Activated CD8-positive, alpha-beta T cell treated with anti-CD3 and anti-CD28 coated beads, Interleukin-2, amount 10 ng/mL, durations not matched to agents 7 days and 5 days (primary cell): ENCODE results near the gene TDRD7. TPM values are rescaled to one million over a fixed set of nuclear protein-coding genes. Genes with fewer than 3 reads are reported as not detected.

Experiments used
- ATAC-seq: fragments of 150-1000 bp; cut with Tn5 transposase; one replicate; pipeline ENCODE4 v1.10.0; 2021; ENCODE audit warnings: moderate library complexity
- CTCF ChIA-PET: fragments of 350-600 bp; sonication (Branson Sonifier 250); formaldehyde crosslinking; loops from one replicate; lab custom pipeline; 2021; ENCODE audit warnings: antibody characterized with exemption; lab: Charles Lee
- POLR2A ChIA-PET: fragments of 350-600 bp; sonication (Branson Sonifier 250); formaldehyde crosslinking; loops from one replicate; lab custom pipeline; 2021; ENCODE audit warnings: antibody characterized with exemption; lab: Charles Lee
- DNase-seq: peaks from one replicate; pipeline ENCODE4 v3.0.0-alpha.2; 2020
- H3K27ac Mint-ChIP-seq: one replicate; pipeline ENCODE4 v1.8.0; 2021; ENCODE audit warnings: mild to moderate bottlenecking, mixed read lengths
- H3K27me3 Mint-ChIP-seq: one replicate; pipeline ENCODE4 v1.8.0; 2021; ENCODE audit warnings: low read depth, mixed read lengths
- H3K36me3 Mint-ChIP-seq: one replicate; pipeline ENCODE4 v1.8.0; 2021; ENCODE audit warnings: low read depth, mixed read lengths
- H3K4me1 Mint-ChIP-seq: one replicate; pipeline ENCODE4 v1.8.0; 2021; ENCODE audit warnings: low read depth, mixed read lengths
- H3K4me3 Mint-ChIP-seq: one replicate; pipeline ENCODE4 v1.8.0; 2021; ENCODE audit warnings: mild to moderate bottlenecking, mixed read lengths
- H3K9me3 Mint-ChIP-seq: one replicate; pipeline ENCODE4 v1.8.0; 2022; ENCODE audit warnings: mixed read lengths; ENCODE audit not compliant: insufficient read depth
- total RNA-seq, 2 experiments: library from RNA; stranded (reverse); gene quantifications; one replicate each; pipeline ENCODE4 v1.2.3, GENCODE V29; 2021

Gene TDRD7
- total RNA-seq, 2 experiments from 2014 or later: 9.3 to 9.6 TPM

DNA sequence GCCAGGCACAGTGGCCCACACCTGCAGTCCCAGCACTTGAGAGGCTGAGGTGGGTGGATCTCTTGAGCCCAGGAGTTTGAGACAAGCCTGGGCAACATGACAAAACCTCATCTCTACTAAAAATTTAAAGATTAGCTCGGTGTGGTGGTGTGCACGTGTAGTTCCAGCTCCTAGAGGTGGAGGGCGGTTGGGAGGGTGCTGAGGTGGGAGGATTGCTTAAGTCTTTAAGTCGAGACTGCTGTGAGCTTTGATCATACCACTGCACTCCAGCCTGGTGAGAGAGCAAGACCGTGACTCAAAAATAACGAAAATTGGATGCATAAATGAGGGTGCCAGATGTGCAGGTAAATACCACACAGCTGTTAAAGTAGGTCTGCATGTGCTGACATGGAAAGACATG is 39.3 kb upstream of the TDRD7 start:
- H3K4me3 Mint-ChIP-seq: no peak overlapping the region
- ChIA-PET POLR2A (no interaction called here), CTCF (no interaction called here)
- H3K27me3 Mint-ChIP-seq: no peaks in the 10 kb centered on the region
- H3K4me1 Mint-ChIP-seq: no peaks in the 10 kb centered on the region
- peaks cover 5% of the 10 kb centered on the region for H3K9me3 Mint-ChIP-seq
- H3K36me3 Mint-ChIP-seq: peaks cover 14% of the 10 kb centered on the region
- DNase-seq (no peak), ATAC-seq (no peak)
- no peak overlapping the region for H3K27ac Mint-ChIP-seq

DNA sequence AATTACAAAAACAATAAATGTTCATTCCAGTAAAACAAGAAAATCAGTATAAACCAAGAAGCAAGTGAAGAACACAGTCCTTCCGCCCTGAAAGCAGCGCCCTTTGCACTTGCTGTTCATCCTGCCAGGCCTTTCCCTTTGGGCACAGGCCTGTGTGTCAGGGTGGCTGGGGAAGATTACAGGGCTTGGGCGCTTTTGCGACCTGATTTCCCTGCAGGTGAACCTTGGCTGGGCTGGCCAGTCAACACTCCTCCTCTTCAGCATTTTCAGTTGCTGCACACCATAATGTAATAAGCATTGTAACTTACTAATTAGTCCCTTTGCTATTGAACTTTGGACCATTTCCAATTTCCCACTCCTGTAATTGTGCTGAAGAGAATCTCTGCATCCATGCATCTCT is 38.6 kb upstream of the TDRD7 start:
- Mint-ChIP-seq H3K4me1 (no peaks in the 10 kb centered on the region), H3K9me3 (peaks cover 5% of the 10 kb centered on the region), H3K27me3 (no peaks in the 10 kb centered on the region), H3K36me3 (peaks cover 14% of the 10 kb centered on the region), H3K27ac (no peak overlapping the region), H3K4me3 (no peak overlapping the region)
- DNase-seq: no peak
- no peak for ATAC-seq
- POLR2A ChIA-PET: interaction anchor here (0.9 kb wide), 1 partner anchor 9 kb away, joined by 3 read pairs; no protein-coding TSS in a partner anchor
- CTCF ChIA-PET: no interaction called here

DNA sequence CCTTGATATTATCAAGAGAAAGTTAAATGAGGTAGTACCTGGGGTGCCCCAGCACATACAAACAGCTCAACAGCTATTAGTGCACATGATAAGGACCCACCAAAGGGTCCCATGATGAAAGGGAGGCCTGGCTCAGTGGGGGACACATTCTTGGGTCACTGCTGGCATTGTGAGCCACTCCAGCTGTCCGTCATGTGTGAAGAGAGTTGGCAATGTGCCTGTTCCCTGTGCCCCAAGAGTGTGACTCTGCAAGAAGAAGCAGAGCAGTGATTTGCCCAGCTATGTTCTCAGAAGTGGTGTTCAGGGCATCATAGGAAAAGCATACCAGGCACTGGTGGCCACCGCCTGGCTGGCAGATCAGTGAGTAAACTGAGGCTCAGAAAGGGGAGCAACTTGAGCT is 37.1 kb upstream of the TDRD7 start:
- DNase-seq: no peak
- ChIA-PET POLR2A (interaction anchor here (0.6 kb wide), 1 partner anchor 62 kb away, joined by 3 read pairs; no protein-coding TSS in a partner anchor), CTCF (no interaction called here)
- H3K27me3 Mint-ChIP-seq: no peaks in the 10 kb centered on the region
- H3K4me3 Mint-ChIP-seq: no peak overlapping the region
- H3K27ac Mint-ChIP-seq: no peak overlapping the region
- H3K9me3 Mint-ChIP-seq: no peaks in the 10 kb centered on the region
- ATAC-seq: no peak
- H3K36me3 Mint-ChIP-seq: peaks cover 9% of the 10 kb centered on the region
- no peaks in the 10 kb centered on the region for H3K4me1 Mint-ChIP-seq

DNA sequence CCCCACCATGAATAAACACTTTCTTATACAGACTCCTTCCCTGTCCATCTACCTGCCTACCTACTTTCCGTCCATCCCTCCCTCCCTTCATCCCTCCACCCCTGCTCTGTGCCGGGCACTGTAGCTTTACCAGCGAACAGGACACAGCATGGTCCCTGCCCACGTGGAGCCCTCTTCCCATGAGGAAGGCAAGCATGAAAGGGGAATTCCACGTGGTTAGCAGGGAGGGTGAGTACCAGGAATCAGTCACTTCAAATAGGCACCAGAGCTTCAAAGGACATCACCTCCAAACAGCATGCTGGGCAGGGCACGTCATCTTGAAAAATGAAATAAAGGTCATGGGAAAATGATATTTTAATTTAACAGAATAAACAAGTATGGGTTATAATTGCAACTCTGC is 35.0 kb upstream of the TDRD7 start:
- Mint-ChIP-seq H3K4me3 (no peak overlapping the region), H3K27ac (no peak overlapping the region), H3K4me1 (no peaks in the 10 kb centered on the region), H3K27me3 (no peaks in the 10 kb centered on the region), H3K36me3 (no peaks in the 10 kb centered on the region), H3K9me3 (no peaks in the 10 kb centered on the region)
- DNase-seq (no peak), ATAC-seq (no peak)
- POLR2A ChIA-PET: no interaction called here
- CTCF ChIA-PET: interaction anchor here (1.6 to 2.4 kb wide), 2 partner anchors 10 to 520 kb away, joined by 6 to 7 read pairs; no protein-coding TSS in a partner anchor

DNA sequence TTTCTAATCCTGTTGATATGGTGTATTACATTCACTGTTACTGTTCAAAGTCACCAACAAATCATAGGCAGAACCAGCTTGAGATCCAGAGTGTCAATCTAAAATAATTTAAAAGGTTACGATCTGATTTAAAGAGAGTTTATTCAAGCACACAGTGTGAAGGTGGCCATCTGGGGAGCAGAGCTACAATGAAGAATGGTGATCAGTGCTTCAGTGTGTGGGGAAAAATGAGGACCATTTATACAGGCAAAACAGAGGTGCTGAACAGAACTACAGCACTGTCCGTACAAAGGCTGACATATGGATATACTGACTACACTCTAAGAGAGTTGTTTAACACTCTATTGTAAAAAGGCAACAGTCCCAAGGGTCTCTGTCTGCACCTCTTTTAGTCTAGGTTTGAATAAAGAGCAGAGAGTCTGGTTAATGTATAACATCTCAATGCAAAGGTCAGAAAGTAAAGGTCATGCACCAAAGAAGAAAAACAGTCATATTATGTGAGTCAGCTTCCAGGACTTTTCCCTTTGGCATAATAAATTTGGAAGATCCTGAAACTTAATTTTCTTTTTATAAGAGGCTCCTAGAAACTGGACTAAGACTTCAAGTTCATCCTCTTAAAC is 29.7 kb upstream of the TDRD7 start:
- H3K4me1 Mint-ChIP-seq: peaks cover 4% of the 10 kb centered on the region
- DNase-seq (no peak), ATAC-seq (no peak)
- H3K27me3 Mint-ChIP-seq: peaks cover 8% of the 10 kb centered on the region
- no peak overlapping the region for H3K27ac Mint-ChIP-seq
- POLR2A ChIA-PET: no interaction called here
- H3K4me3 Mint-ChIP-seq: no peak overlapping the region
- CTCF ChIA-PET: interaction anchor here (1.0 kb wide), 1 partner anchor 216 kb away, joined by 3 read pairs; no protein-coding TSS in a partner anchor
- no peaks in the 10 kb centered on the region for H3K36me3 Mint-ChIP-seq
- no peaks in the 10 kb centered on the region for H3K9me3 Mint-ChIP-seq

DNA sequence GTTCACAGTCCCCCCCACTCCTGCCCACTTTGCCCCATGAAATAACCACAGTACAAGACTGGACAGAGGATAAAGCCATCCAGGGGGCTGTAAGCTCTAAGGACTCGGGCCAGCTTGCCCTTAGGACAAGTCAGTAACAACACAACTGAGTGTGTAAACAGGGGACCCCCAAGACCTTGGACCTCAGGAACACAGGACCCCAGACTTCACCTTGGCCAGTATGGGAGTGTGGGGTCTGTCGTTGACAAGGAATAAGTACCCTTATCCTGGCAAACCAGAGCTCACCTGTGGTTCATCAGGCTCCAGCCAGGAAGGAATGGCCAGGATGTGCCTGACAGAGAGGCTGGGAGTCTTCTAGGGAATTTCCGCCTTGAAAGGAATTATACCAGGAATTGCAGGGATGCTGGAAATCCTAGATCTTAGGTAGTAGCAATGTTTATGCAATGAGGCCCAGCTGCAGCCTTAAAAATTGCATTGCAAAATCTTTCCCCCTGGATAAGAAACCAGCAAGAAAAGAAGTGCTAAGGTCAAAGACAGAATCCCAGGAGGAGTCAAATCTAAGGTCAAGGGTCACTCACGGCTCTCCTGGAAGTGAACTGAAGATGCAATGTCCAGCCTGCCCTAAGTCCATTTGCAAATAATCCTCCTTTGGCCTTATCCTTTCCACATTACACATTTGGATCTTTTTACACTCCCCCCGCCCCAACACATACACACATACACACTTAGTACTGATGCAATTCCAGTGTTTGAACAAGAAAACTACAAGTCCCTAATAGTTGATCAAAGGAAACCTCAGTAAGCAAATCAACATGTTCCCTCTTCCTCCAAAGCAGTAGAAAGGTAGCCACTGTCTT is 27.3 kb upstream of the TDRD7 start:
- Mint-ChIP-seq H3K27me3 (peaks cover 10% of the 10 kb centered on the region), H3K4me3 (no peak overlapping the region), H3K9me3 (no peaks in the 10 kb centered on the region), H3K27ac (no peak overlapping the region), H3K4me1 (peaks cover 21% of the 10 kb centered on the region), H3K36me3 (no peaks in the 10 kb centered on the region)
- ATAC-seq (no peak), DNase-seq (no peak)
- ChIA-PET POLR2A (no interaction called here), CTCF (interaction anchor here (1.1 to 4.5 kb wide), 6 partner anchors 13 to 528 kb away, joined by 3 to 41 read pairs (median 5); no protein-coding TSS in a partner anchor)

DNA sequence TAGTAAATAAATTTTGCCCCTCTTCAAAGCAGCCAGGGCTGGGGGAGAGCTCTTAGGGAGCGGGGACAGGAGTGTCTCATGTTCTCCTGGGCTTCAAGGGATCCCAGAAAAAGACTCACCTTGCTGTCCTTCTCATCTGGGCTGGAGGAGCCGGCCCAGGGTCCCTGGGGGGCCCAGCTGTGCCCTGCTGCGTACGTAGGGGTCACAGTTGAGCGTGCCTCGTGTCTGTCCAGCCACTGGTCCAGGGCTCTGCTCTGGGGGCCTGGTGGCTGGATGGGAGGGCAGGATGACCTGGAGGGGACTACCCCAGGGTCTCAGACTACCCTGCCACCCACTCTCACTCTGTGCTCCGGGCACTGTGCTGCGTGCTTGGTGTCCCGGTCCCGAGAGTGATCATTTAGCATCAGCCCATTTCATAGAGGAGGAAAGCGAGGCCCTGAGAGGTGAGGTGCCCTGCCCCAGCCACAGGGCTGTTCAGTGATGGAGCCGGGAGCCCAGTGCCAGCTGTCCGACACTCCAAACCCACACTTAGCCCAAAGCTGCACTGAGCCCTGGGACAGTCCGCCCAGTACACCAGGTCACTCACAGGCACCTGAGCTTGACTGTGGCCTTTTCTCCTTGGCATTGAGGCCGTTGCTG is 26.2 kb upstream of the TDRD7 start:
- H3K4me1 Mint-ChIP-seq: peaks cover 21% of the 10 kb centered on the region
- DNase-seq (no peak), ATAC-seq (no peak)
- peaks cover 17% of the 10 kb centered on the region for H3K27me3 Mint-ChIP-seq
- no peak overlapping the region for H3K27ac Mint-ChIP-seq
- CTCF ChIA-PET: interaction anchor here (0.8 to 4.5 kb wide), 18 partner anchors 9 to 529 kb away, joined by 3 to 41 read pairs (median 6); partner anchors contain the start of gene TDRD7
- H3K4me3 Mint-ChIP-seq: no peak overlapping the region
- H3K36me3 Mint-ChIP-seq: no peaks in the 10 kb centered on the region
- no peaks in the 10 kb centered on the region for H3K9me3 Mint-ChIP-seq
- POLR2A ChIA-PET: no interaction called here

DNA sequence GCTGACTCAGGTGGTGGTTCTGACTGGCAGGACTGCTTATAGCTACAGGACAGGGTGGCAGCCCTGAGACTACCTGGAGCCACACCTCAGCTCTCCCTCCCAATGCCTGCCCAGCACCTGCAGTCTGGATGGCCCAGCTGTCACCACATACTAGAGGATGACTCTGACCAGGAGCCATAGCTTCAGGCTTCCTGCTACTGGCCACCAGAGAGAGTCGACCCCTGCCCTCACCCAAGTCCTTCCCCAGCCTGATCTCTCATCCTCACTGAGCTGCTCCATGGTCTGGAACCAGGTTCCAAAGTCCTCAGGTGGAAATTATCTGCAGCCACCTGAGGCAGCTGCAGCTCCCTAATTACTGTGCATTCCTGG is 25.6 kb upstream of the TDRD7 start:
- Mint-ChIP-seq H3K27me3 (peaks cover 19% of the 10 kb centered on the region), H3K27ac (no peak overlapping the region), H3K4me3 (no peak overlapping the region), H3K9me3 (no peaks in the 10 kb centered on the region), H3K4me1 (peaks cover 21% of the 10 kb centered on the region), H3K36me3 (no peaks in the 10 kb centered on the region)
- ChIA-PET POLR2A (no interaction called here), CTCF (interaction anchor here (0.8 to 4.5 kb wide), 18 partner anchors 9 to 535 kb away, joined by 3 to 41 read pairs (median 6); partner anchors contain the start of gene TDRD7)
- ATAC-seq (no peak), DNase-seq (no peak)

DNA sequence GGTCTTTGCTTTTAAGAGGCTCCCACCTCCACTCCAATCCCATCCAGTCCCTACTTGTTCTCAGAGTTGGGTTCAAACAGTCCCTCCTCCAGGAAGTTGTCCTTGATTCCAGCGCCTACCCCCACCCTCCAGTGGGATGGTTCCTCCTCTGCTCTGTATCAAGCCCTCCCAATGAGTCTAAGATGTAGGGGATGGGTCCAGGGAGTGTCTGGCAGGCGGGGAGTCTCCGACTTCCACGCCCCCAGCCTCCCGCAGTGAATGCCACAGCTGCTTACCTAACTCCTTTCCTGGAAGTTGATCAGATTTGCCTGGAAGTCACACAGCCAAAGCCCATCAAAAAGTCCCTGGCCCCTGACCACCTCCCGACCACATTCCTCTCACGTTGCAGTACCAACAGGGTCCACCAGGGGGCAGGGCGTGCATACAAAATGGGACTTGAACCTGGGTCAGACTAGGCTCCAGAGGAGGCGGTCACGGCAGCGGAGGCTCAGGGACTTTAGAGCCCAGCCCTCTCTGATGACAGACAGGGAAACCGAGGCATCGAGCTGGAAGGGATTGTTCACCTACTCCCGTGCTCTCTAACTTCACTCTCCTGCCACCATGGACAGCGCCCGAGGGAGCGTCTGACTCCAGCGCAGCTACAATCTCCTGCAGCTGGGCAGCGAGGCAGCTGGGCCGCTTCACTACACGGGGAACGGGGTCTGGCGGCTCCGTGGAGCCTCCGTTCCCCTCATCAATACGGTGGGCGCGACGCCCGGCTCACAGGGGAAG is 25.0 kb upstream of the TDRD7 start:
- ChIA-PET CTCF (interaction anchor here (0.6 to 4.5 kb wide), 30 partner anchors 9 to 535 kb away, joined by 3 to 41 read pairs (median 4); partner anchors contain the start of gene TDRD7), POLR2A (no interaction called here)
- Mint-ChIP-seq H3K4me3 (no peak overlapping the region), H3K36me3 (no peaks in the 10 kb centered on the region), H3K9me3 (no peaks in the 10 kb centered on the region), H3K4me1 (peaks cover 21% of the 10 kb centered on the region), H3K27ac (peak overlapping the region; percentile 52), H3K27me3 (peaks cover 23% of the 10 kb centered on the region)
- peak; percentile 77 for ATAC-seq
- DNase-seq: peak; percentile 80

DNA sequence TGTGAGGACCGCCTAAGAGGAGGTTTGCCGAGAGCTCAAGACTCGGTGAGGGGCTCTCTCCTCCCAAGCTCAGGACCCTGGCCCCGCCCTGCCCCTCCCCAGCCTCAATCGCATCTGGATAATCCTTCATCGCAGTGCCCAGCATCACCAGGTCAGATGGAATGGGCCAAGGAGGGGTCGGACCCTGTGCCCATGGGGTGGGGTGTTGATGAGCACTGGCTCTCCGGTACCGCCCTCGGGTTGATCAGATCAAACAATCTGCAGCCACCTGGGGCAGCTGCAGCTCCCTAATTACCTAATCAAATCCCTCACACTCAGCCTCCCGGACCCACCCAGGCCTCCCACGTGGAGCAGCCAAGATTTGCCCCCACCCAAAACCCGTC is 24.4 kb upstream of the TDRD7 start:
- peaks cover 21% of the 10 kb centered on the region for H3K4me1 Mint-ChIP-seq
- POLR2A ChIA-PET: no interaction called here
- no peaks in the 10 kb centered on the region for H3K9me3 Mint-ChIP-seq
- no peak overlapping the region for H3K27ac Mint-ChIP-seq
- H3K27me3 Mint-ChIP-seq: peaks cover 26% of the 10 kb centered on the region
- ATAC-seq (no peak), DNase-seq (no peak)
- no peak overlapping the region for H3K4me3 Mint-ChIP-seq
- CTCF ChIA-PET: interaction anchor here (0.6 to 4.5 kb wide), 25 partner anchors 10 to 536 kb away, joined by 3 to 41 read pairs (median 5); partner anchors contain the start of gene TDRD7
- H3K36me3 Mint-ChIP-seq: no peaks in the 10 kb centered on the region
